Measurements from ENCODE around the gene KTI12. TPM values are rescaled to one million over a fixed set of nuclear protein-coding genes. Genes with fewer than 3 reads are reported as not detected.
"Not testable (repeated sequence)": the region's sequence is repeated elsewhere in the genome, so short reads cannot be mapped to it uniquely, and the experiment has no call there.

Gene KTI12, protein sequence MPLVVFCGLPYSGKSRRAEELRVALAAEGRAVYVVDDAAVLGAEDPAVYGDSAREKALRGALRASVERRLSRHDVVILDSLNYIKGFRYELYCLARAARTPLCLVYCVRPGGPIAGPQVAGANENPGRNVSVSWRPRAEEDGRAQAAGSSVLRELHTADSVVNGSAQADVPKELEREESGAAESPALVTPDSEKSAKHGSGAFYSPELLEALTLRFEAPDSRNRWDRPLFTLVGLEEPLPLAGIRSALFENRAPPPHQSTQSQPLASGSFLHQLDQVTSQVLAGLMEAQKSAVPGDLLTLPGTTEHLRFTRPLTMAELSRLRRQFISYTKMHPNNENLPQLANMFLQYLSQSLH
- 20.4 and 22.3 TPM in 2 replicates for total RNA-seq

DNA sequence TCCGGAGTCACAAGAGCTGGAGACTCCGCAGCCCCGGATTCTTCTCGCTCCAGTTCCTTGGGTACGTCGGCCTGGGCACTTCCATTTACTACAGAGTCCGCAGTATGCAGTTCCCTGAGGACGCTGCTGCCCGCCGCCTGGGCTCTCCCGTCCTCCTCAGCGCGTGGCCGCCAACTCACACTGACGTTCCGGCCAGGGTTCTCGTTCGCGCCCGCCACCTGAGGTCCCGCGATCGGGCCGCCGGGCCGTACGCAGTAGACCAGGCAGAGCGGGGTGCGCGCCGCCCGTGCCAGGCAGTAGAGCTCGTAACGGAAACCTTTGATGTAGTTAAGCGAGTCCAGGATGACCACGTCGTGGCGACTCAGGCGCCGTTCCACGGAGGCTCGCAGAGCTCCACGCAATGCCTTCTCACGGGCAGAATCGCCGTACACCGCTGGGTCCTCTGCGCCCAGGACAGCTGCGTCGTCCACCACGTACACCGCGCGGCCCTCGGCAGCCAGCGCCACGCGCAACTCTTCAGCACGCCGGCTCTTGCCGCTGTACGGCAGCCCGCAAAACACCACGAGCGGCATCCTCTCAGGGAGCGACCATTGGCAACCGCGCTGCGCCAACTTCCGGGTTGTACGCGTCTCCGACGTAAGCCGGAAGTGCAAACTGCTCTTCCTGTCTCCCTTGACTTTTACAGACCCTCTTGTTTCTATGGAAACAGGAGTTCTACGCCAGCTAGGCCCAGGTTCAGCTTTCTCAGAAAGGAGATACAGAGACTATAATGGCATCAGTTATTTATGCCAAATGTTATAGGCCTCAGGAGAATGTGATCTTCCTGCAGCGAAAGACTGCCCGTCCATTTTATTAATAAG, at the start of gene KTI12:
TSS of gene KTI12 (minus strand) at position 621 of the 860 bp plus-strand sequence. CDS start at position 572, 49 bp downstream.
- DNase-seq, result peak; percentile 96
- H3K27ac Mint-ChIP-seq, result peak within 1 kb of the TSS; percentile 97
- H3K4me1 Mint-ChIP-seq, result peaks cover 30% of the 10 kb centered on the region
- intact Hi-C loops (cut with micrococcal nuclease), result loop anchor here (1.0 kb wide), 1 partner anchor 23 kb away; the partner anchor contains the start of gene BTF3L4
- peaks cover 38% of the 10 kb centered on the region for H3K36me3 Mint-ChIP-seq (ENCODE audit: low read depth)
- peak within 1 kb of the TSS; percentile 95 for H3K4me3 Mint-ChIP-seq
- peaks cover 3% of the 10 kb centered on the region for H3K9me3 Mint-ChIP-seq
- H3K27me3 Mint-ChIP-seq, result no peaks in the 10 kb centered on the region

DNA sequence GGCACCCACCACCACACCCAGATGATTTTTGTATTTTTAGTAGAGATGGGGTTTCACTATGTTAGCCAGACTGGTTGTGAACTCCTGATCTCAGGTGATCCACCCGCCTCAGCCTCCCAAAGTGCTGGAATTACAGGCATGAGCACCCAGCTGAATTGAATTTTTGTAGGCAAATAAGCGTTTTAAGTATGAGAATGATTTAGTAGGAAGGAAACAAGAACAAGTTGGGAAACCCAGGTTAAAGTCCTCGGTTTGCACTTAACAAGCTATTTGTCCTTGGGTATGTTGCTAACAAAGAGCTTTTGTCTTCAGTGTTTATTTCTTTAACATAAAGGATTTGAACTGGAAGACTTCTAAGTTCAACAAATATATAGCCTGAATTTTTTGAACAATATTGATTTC, 46.4 kb upstream of the KTI12 start:
- Mint-ChIP-seq H3K4me1 (peaks cover 6% of the 10 kb centered on the region), H3K4me3 (no peak overlapping the region), H3K36me3 (ENCODE audit: low read depth) (peaks cover 8% of the 10 kb centered on the region), H3K27me3 (no peaks in the 10 kb centered on the region), H3K27ac (no peak overlapping the region), H3K9me3 (no peaks in the 10 kb centered on the region)
- intact Hi-C loops (cut with micrococcal nuclease), result no loop called here
- DNase-seq, result no peak

DNA sequence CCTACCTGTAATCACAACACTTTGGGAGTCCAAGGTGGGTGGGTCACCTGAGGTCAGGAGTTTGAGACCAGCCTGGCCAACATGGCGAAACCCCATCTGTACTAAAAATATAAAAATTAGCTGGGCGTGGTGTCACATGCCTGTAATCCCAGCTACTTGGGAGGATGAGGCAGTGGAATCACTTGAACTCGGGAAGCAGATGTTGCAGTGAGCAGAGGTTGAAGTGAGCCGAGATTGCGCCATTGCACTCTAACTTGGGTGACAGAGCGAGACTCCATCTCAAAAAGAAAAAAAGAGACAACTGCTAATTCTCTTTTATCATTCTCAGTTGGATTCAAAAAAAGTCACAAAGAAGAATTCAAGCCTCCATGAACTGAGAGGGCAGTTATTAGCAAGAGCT, 43.7 kb upstream of the KTI12 start:
- DNase-seq; H3K9me3 Mint-ChIP-seq; H3K27ac Mint-ChIP-seq; H3K4me1 Mint-ChIP-seq; H3K4me3 Mint-ChIP-seq; intact Hi-C loops (cut with micrococcal nuclease); H3K27me3 Mint-ChIP-seq: not testable (repeated sequence)
- peaks cover 12% of the 10 kb centered on the region for H3K36me3 Mint-ChIP-seq (ENCODE audit: low read depth)

DNA sequence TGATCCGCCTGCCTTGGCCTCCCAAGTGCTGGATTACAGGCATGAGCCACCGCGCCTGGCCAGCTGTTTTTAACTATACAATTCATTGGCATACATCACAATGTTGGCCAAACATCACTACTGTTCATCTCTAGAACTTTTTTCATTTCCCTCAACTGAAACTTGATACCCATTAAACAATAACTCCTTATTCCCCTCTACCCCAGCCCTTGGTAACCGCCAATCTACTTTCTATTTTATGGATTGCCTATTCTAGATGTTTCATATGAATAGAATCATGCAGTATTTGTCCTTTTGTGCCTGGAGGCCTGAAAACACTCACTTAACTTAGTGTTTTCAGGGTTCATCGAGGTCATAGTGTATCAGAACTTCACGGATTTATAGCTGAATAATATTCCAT, 38.7 kb upstream of the KTI12 start:
- H3K4me1 Mint-ChIP-seq, result peaks cover 16% of the 10 kb centered on the region
- intact Hi-C loops (cut with micrococcal nuclease), result no loop called here
- peaks cover 22% of the 10 kb centered on the region for H3K36me3 Mint-ChIP-seq (ENCODE audit: low read depth)
- H3K9me3 Mint-ChIP-seq, result no peaks in the 10 kb centered on the region
- H3K27ac Mint-ChIP-seq, result no peak overlapping the region
- DNase-seq, result no peak
- no peak overlapping the region for H3K4me3 Mint-ChIP-seq
- no peaks in the 10 kb centered on the region for H3K27me3 Mint-ChIP-seq

DNA sequence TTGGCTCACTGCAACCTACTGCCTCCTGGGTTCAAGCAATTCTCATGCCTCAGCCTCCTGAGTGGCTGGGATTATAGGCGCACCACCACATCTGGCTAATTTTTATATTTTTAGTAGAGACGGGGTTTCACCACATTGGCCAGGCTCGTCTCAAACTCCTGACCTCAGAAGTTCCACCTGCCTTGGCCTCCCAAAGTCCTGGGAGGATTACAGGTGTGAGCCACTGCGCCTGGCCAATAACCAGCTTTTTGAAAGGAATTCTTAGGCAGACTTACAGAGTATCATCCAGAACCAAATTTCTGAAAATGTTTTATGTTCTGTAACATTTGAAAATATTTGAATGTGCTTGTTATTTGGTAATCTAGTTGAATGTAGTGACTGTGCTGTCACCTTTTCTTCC, 37.1 kb upstream of the KTI12 start:
- H3K4me3 Mint-ChIP-seq, result no peak overlapping the region
- no peak for DNase-seq
- intact Hi-C loops (cut with micrococcal nuclease), result no loop called here
- H3K36me3 Mint-ChIP-seq (ENCODE audit: low read depth), result peaks cover 25% of the 10 kb centered on the region
- H3K9me3 Mint-ChIP-seq, result no peaks in the 10 kb centered on the region
- H3K27me3 Mint-ChIP-seq, result no peaks in the 10 kb centered on the region
- H3K4me1 Mint-ChIP-seq, result peaks cover 16% of the 10 kb centered on the region
- H3K27ac Mint-ChIP-seq, result no peak overlapping the region

DNA sequence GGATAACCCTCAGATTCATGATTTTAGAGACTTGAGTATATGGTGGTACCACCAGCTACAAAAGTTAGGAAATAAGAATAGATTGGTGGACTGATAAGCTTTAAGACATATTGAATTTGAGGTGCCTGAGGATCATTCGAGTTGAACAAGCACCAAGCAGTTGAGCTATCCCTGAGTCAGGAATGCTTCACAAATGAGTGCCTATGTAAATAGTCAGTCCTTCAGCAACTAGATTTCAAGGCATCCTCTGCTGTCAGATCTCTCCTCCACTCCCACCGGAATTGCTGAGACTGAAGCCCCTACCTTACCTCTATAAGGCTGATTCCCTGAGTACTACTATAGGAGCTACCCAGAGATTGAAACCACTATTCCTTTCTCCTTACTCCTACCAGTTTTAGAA, 29.6 kb upstream of the KTI12 start:
- Mint-ChIP-seq H3K4me1 (peaks cover 22% of the 10 kb centered on the region), H3K36me3 (ENCODE audit: low read depth) (peaks cover 50% of the 10 kb centered on the region), H3K9me3 (no peaks in the 10 kb centered on the region), H3K27me3 (no peaks in the 10 kb centered on the region), H3K4me3 (no peak overlapping the region), H3K27ac (no peak overlapping the region)
- no peak for DNase-seq
- intact Hi-C loops (cut with micrococcal nuclease), result no loop called here

DNA sequence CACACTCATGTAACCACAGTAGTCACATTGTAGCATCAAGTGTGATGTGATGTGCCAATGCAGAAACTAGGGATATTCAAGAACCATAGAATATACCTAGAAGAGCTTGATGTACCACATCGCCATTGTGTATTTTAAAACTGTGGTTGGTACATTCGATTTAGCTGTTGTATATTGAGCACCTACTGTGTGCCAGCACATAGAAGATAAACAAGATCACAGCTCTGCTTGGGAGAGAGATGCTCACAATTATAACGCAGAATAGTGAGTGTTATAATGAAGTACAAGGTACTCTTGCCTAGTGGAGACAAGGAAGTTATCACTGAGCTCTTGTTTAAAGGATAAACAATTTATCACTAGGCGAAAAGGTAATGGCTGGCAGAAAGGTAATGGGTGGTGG, 27.2 kb upstream of the KTI12 start:
- intact Hi-C loops (cut with micrococcal nuclease), result no loop called here
- Mint-ChIP-seq H3K36me3 (ENCODE audit: low read depth) (peaks cover 46% of the 10 kb centered on the region), H3K9me3 (no peaks in the 10 kb centered on the region), H3K4me3 (no peak overlapping the region), H3K27me3 (no peaks in the 10 kb centered on the region), H3K4me1 (peaks cover 35% of the 10 kb centered on the region), H3K27ac (no peak overlapping the region)
- DNase-seq, result no peak

DNA sequence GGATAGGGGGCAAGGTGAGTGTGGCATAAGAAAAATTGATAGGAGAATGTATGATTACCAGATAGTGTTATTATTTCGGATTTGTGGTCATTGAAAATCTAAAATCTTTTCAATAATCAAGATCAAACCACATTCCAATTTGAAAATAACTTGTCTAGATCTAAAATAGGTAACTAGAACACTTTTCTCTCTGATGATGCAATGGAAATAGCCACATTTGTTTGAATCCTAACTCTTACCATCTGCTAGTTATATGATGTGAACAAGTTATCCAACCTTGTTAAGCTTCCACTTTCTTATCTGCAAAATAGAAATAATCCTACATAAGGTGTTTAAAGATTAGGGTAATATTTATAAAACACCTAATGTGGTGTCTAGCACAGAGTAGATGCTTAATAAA, 26.3 kb upstream of the KTI12 start:
- Mint-ChIP-seq H3K36me3 (ENCODE audit: low read depth) (peaks cover 45% of the 10 kb centered on the region), H3K4me3 (no peak overlapping the region), H3K27ac (no peak overlapping the region), H3K4me1 (peaks cover 36% of the 10 kb centered on the region), H3K9me3 (no peaks in the 10 kb centered on the region), H3K27me3 (no peaks in the 10 kb centered on the region)
- no peak for DNase-seq
- intact Hi-C loops (cut with micrococcal nuclease), result loop anchor here (5.0 to 10.0 kb wide), 5 partner anchors 445 to 1267 kb away; partner anchors contain the start of genes ECHDC2, EPS15, LRP8 and OSBPL9

DNA sequence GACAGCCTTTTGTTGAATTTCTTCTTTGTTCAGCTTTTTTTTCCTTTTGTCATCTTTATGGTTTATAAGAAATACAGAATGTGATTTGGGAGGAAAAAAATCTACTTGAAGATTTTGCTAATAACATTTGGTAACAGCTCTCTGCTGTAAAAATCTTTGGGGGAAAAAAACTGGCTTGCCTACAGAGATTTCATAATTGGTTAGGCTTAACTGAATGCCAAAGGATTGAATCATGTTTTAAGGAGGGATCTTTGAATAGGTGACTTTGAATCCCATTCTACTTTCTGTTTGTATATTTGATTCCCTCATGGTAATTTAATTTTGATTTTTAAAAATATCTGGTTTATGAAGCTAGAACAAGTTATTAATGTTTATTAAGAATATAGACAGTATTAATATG, 25.7 kb upstream of the KTI12 start:
- H3K36me3 Mint-ChIP-seq (ENCODE audit: low read depth), result peaks cover 46% of the 10 kb centered on the region

DNA sequence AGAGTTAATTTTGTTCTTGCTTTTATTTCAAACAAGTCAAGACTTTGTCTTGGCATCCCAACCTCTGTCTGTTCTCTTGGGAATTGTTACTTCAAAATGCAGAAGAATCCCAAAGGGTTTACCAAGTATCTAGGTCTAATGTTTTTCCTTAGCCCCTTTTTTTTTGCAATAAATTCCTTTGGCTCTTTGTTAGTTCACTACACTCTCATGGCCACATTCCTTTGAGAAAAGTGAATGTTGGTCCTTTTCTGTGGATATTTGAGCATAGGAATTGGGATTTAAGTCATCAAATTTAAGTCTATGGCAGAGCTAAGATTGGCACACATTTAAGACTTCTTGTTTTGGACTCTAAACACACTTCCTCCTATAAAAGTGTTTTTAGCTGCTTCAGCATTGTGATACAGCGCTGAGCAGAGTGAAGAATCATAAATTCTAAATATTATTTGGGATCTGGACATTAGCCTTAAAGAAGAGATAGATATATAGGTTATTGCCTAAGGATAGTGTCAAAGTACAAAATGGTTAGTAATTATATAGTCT, 24.3 kb upstream of the KTI12 start:
- Mint-ChIP-seq H3K9me3 (no peaks in the 10 kb centered on the region), H3K27ac (peak overlapping the region; percentile 100), H3K36me3 (ENCODE audit: low read depth) (peaks cover 39% of the 10 kb centered on the region), H3K4me3 (peak overlapping the region; percentile 92), H3K27me3 (no peaks in the 10 kb centered on the region), H3K4me1 (peaks cover 41% of the 10 kb centered on the region)
- no peak for DNase-seq
- intact Hi-C loops (cut with micrococcal nuclease), result loop anchor here (2.0 to 10.0 kb wide), 7 partner anchors 83 to 1269 kb away; partner anchors contain the start of genes ECHDC2, EPS15, GPX7 and LRP8

More for the DNA sequence above, 25.7 kb upstream of the KTI12 start:
- Mint-ChIP-seq H3K27me3 (no peaks in the 10 kb centered on the region), H3K27ac (no peak overlapping the region), H3K4me3 (no peak overlapping the region), H3K4me1 (peaks cover 36% of the 10 kb centered on the region), H3K9me3 (no peaks in the 10 kb centered on the region)
- intact Hi-C loops (cut with micrococcal nuclease), result loop anchor here (5.0 to 10.0 kb wide), 5 partner anchors 445 to 1268 kb away; partner anchors contain the start of genes ECHDC2, EPS15, LRP8 and OSBPL9
- no peak for DNase-seq

DNA sequence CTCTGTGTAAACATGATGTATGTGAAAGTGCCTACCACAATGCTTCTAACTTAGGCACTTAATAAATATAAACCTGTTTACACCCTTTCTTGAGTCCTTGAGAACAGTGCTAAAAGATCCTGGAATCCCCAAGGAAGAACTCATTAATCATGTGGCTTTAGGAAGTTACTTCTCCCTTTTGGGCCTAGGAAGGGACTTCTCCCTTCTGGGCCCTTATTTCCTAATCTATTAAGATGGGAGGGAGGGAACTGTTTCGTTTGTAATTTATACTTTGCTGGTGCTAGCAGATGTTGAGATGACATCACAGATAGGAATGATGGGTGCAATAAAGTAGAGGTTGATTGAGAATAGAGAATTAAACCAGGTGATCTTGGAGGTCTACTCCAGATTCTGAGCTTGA, 23.6 kb upstream of the KTI12 start:
- peak overlapping the region; percentile 100 for H3K27ac Mint-ChIP-seq
- H3K27me3 Mint-ChIP-seq, result no peaks in the 10 kb centered on the region
- no peak for DNase-seq
- H3K36me3 Mint-ChIP-seq (ENCODE audit: low read depth), result peaks cover 38% of the 10 kb centered on the region
- peak overlapping the region; percentile 92 for H3K4me3 Mint-ChIP-seq
- H3K9me3 Mint-ChIP-seq, result no peaks in the 10 kb centered on the region
- intact Hi-C loops (cut with micrococcal nuclease), result loop anchor here (2.0 to 10.0 kb wide), 7 partner anchors 84 to 1270 kb away; partner anchors contain the start of genes ECHDC2, EPS15, GPX7 and LRP8
- H3K4me1 Mint-ChIP-seq, result peaks cover 43% of the 10 kb centered on the region

DNA sequence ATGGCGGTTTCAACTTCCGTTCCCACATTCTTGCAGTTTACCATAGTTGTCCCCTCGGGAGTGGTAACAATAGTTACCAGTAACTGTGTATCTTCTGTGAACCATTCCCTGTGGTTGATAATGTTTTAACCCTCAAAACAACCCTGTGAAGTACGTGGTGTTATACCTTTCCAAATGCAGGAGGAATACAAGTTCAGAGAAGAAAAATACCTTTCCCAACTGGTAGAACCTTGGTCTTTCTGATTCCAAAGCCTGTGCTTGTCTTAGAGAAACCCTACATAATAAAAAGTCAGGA, 23.3 kb upstream of the KTI12 start:
- Mint-ChIP-seq H3K27me3 (no peaks in the 10 kb centered on the region), H3K27ac (peak overlapping the region; percentile 100), H3K4me1 (peaks cover 46% of the 10 kb centered on the region), H3K9me3 (no peaks in the 10 kb centered on the region), H3K36me3 (ENCODE audit: low read depth) (peaks cover 39% of the 10 kb centered on the region), H3K4me3 (peak overlapping the region; percentile 92)
- no peak for DNase-seq
- intact Hi-C loops (cut with micrococcal nuclease), result loop anchor here (1.0 to 10.0 kb wide), 11 partner anchors 24 to 1270 kb away; partner anchors contain the start of genes CC2D1B, ECHDC2, EPS15 and GPX7

DNA sequence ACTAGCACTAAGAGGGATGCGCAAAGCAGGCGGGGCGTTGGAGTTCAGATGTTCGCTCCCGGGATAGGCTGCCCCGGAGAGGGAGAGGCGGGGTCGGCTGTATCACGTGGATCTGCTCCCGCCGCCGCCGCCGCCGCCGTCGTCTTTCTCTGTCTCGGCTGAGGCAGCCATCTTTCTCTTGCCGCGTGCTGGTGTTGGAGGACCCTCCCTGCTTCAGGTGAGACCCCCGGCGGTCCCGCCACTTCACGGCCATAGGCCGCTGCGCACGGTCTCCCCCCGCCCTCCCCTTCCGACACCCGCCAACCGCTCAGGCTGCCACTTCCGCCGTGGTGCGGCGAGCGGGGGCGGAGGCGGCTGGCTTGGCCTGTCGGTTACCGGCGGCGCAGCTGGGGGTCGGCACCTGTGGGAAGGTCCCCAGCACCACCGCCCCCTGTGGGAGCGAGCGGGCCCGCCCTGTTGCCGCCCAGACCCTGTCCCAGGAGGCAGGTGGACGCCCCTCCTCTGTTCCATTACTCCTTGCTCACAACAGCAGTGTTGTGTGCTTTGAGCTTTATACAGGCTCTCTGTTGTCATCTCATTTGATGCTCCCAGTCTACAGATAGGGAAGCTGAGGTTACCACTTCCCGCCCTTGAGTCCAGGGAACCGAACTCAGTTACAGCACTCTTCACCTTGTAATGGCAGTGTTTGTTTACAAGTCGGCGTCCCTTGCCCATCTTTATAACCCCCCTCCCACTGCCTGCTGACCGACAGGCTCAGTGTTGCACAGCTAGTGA, 22.7 kb upstream of the KTI12 start, which contains the start of gene BTF3L4:
TSS of gene BTF3L4 (plus strand) at position 133 of the 774 bp plus-strand sequence. CDS start 3,553 bp downstream, outside the sequence.
- peak within 1 kb of the TSS; percentile 92 for H3K4me3 Mint-ChIP-seq
- H3K9me3 Mint-ChIP-seq, result no peaks in the 10 kb centered on the region
- H3K4me1 Mint-ChIP-seq, result peaks cover 46% of the 10 kb centered on the region
- peak within 1 kb of the TSS; percentile 100 for H3K27ac Mint-ChIP-seq
- peaks cover 39% of the 10 kb centered on the region for H3K36me3 Mint-ChIP-seq (ENCODE audit: low read depth)
- peak; percentile 98 for DNase-seq
- no peaks in the 10 kb centered on the region for H3K27me3 Mint-ChIP-seq
- intact Hi-C loops (cut with micrococcal nuclease), result loop anchor here (1.0 to 10.0 kb wide), 11 partner anchors 23 to 1271 kb away; partner anchors contain the start of genes CC2D1B, ECHDC2, EPS15 and GPX7

All from activated CD4-positive, alpha-beta T cell treated with anti-CD3 and anti-CD28 coated beads, Interleukin-2, amount 10 ng/mL, durations not matched to agents 24 days and 14 days (primary cell).